AG04449 (cell line): ENCODE data around the gene CCDC69.

ENCODE experiments used
- CTCF ChIA-PET: fragments of 350-600 bp; formaldehyde crosslinking; extraction: SDS; loops from one replicate; lab custom pipeline; 2021; ENCODE audit warnings: antibody characterized with exemption; lab: Yijun Ruan, JAX
- POLR2A ChIA-PET: fragments of 400-600, 350-600 bp; formaldehyde crosslinking; extraction: SDS; loops from one replicate; lab custom pipeline; 2020; ENCODE audit warnings: antibody characterized with exemption, inconsistent platforms; lab: Yijun Ruan, JAX
- DNase-seq: peaks from one replicate; pipeline ENCODE4 v3.0.0-alpha.2; 2010; ENCODE audit warnings: low read depth, low spot score
- H3K4me3 ChIP-seq: 2 replicates; pipeline ENCODE4 v1.5.1; 2011; ENCODE audit warnings: low read depth, mild to moderate bottlenecking, control low read depth, low read length
- TF ChIP-seq, protein P1 (sequence below): IDR thresholded peaks from one replicate; pipeline ENCODE4 v1.5.1; 2011; ENCODE audit warnings: mild to moderate bottlenecking, moderate library complexity, low read length, control low read depth, inconsistent platforms; ENCODE audit not compliant: insufficient read depth; ENCODE audit errors: missing control alignments

CCDC69 gene

DNA sequence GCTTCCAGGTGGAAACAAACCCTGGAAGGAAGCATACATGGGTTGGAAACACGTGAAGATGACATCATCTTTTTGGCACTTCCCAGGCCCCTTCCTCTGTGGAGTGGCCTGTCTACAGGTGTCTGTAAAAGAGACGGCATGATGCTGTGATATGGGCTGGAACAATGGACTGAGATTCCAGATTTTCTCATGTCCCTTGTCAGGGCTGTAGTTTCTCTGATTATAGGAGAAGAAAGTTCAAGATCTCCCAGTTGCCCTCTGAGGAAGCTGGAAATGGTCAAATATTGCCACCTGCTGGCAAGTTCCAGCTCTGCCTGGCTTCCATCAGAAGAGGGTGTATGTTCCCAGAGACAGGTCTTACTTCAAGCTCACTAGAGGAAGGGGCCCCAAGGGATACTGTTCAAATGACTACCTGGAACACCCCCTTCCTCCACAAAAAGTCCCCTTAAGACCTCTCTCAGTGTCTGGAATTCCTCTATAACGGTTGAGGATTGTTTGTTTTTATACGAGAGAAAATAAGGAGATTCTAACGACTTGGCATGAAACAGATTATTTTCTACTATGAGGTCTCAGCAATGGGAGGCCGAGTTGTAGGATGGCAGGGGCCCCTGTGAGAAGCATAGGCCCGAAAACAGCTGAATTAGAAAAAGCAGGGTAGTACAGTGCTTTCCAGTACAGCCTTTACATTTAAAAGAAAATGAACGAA is 59.1 kb downstream of the CCDC69 start:
- DNase-seq: no peak
- no peak overlapping the region for H3K4me3 ChIP-seq
- ChIA-PET POLR2A (interaction anchor here (0.7 kb wide), 1 partner anchor 162 kb away, joined by 3 read pairs; no protein-coding TSS in a partner anchor), CTCF (interaction anchor here (0.9 to 11.3 kb wide), 37 partner anchors 8 to 602 kb away, joined by 3 to 232 read pairs (median 7); partner anchors contain the start of genes ANXA6, CCDC69 and IRGM)
- TF ChIP-seq, protein P1, sequence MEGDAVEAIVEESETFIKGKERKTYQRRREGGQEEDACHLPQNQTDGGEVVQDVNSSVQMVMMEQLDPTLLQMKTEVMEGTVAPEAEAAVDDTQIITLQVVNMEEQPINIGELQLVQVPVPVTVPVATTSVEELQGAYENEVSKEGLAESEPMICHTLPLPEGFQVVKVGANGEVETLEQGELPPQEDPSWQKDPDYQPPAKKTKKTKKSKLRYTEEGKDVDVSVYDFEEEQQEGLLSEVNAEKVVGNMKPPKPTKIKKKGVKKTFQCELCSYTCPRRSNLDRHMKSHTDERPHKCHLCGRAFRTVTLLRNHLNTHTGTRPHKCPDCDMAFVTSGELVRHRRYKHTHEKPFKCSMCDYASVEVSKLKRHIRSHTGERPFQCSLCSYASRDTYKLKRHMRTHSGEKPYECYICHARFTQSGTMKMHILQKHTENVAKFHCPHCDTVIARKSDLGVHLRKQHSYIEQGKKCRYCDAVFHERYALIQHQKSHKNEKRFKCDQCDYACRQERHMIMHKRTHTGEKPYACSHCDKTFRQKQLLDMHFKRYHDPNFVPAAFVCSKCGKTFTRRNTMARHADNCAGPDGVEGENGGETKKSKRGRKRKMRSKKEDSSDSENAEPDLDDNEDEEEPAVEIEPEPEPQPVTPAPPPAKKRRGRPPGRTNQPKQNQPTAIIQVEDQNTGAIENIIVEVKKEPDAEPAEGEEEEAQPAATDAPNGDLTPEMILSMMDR: peak; percentile 87

- CTCF ChIA-PET: interaction anchor here (0.7 to 11.3 kb wide), 13 partner anchors 14 to 361 kb away, joined by 3 to 232 read pairs (median 30); no protein-coding TSS in a partner anchor
- no peak for DNase-seq
- POLR2A ChIA-PET: no interaction called here
- no peak overlapping the region for H3K4me3 ChIP-seq
- TF ChIP-seq, protein P1: no peak
These were observed 61.1 kb downstream of the CCDC69 start for GRCh38 chr5:151162776-151163175.

- ChIA-PET CTCF (interaction anchor here (0.7 kb wide), 1 partner anchor 31 kb away, joined by 3 read pairs; no protein-coding TSS in a partner anchor), POLR2A (no interaction called here)
- no peak for DNase-seq
- no peak overlapping the region for H3K4me3 ChIP-seq
- TF ChIP-seq, protein P1: no peak
These were observed 64.1 kb downstream of the CCDC69 start for GRCh38 chr5:151159649-151160373.

- CTCF ChIA-PET: interaction anchor here (0.8 to 4.1 kb wide), 9 partner anchors 7 to 111 kb away, joined by 3 to 16 read pairs (median 6); no protein-coding TSS in a partner anchor
- no peak for DNase-seq
- peak overlapping the region; percentile 91 for H3K4me3 ChIP-seq
- POLR2A ChIA-PET: interaction anchor here (0.6 to 1.0 kb wide), 4 partner anchors 31 to 120 kb away, joined by 3 to 5 read pairs (median 4); no protein-coding TSS in a partner anchor
- TF ChIP-seq, protein P1: no peak
These were observed 65.6 kb downstream of the CCDC69 start for GRCh38 chr5:151158287-151158661.

DNA sequence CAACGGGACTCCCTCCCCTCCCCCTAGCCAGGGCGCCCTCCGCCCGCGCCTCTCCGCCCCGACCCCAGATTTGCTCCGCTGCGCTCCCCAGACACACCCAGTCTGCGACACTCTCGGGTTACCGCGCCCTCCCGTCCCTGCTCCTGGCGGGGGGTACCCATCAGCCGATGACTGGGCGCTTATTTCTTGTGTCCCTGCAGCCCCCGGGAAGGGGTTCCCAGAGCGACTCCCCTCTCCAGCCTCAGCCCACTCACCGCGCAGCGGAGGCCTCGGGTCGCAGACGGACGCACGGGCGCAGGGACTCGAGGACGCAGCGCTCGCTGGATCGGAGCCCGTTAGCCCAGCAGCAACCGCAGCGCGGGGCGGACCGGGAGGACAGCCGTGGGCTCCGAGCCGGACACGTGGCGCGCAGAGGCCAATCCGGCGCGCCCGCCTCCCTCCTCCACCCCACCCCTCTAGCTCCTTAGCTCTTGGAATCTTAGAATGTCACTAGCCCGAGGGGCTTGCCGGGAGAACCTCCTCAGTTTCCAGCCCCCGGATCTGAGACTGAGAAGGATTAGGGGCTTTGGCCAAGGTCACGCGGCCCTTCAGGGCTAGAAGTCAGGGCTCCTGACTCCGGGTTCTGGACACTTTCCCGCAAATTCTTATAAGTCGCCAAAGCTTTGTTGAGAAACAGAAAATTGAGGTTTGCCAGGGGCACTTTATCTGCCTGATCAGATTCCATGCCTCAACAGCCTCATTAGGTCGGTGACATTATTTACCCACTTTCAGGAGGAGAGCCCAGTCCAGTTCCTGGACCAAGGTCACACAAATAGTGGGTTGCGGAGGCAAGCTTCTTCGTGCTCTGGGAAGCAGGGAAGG is 66.2 kb downstream of the CCDC69 start, which contains the start of gene ANXA6:
TSS of gene ANXA6 (minus strand) at position 354 of the 861 bp plus-strand sequence. CDS start 9,878 bp downstream, outside the sequence.
- POLR2A ChIA-PET: interaction anchor here (0.5 to 1.0 kb wide), 6 partner anchors 9 to 120 kb away, joined by 3 to 5 read pairs (median 3); no protein-coding TSS in a partner anchor
- DNase-seq: no peak
- CTCF ChIA-PET: interaction anchor here (0.8 to 4.1 kb wide), 11 partner anchors 8 to 110 kb away, joined by 3 to 16 read pairs (median 5); no protein-coding TSS in a partner anchor

More for the DNA sequence above, 66.2 kb downstream of the CCDC69 start, which contains the start of gene ANXA6:
- TF ChIP-seq, protein P1: no peak
- H3K4me3 ChIP-seq: peak within 1 kb of the TSS; percentile 91
